ENCODE results near the gene PARP2. TPM values are rescaled to one million over a fixed set of nuclear protein-coding genes. Genes with fewer than 3 reads are reported as not detected.
"Not testable (repeated sequence)": the region's sequence is repeated elsewhere in the genome, so short reads cannot be mapped to it uniquely, and the experiment has no call there.

Gene PARP2
- polyA plus RNA-seq, 1 donor = 30.9 TPM

- peak; percentile 42 to 65 for DNase-seq
- Histone ChIP-seq H3K27me3 (ENCODE audit: control insufficient read depth, insufficient read depth, low read length) (no peaks in the 10 kb centered on the region), H3K27ac (ENCODE audit: low read length) (no peak overlapping the region), H3K4me3 (ENCODE audit: low read length) (no peak overlapping the region), H3K4me1 (ENCODE audit: control insufficient read depth, insufficient read depth, low read length) (no peaks in the 10 kb centered on the region), H3K36me3 (ENCODE audit: control insufficient read depth, insufficient read depth, low read length) (peaks cover 28% of the 10 kb centered on the region), H3K9me3 (ENCODE audit: control insufficient read depth, low read depth, low read length) (no peaks in the 10 kb centered on the region)
- WGBS (ENCODE audit: insufficient coverage, low lambda C conversion rate) = 9% methylated on average over 4 of the region's 8 CpGs
These were observed 16.2 kb upstream of the PARP2 start for GRCh38 chr14:20327005-20327869.

DNA sequence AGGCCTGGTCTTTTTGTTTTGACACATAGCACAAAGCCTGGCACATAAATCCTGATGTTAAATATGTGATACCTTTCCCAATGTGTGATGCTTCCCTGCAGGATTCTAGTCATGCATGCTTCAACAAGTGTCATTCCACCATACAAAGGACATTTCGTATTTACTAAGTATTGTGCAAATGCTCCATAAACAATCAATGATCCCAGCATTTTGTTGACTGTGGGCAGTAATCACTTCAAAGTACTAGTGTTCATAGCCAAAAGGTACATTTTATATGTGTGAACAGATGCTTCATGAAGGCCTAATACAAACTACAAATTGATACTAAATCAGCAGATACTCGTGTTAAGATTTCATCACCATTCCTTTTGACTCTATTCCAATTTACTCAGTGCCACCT lies 14.7 kb upstream of the PARP2 start:
- H3K36me3 ChIP-seq (ENCODE audit: control insufficient read depth, insufficient read depth, low read length) = peaks cover 21% of the 10 kb centered on the region
- DNase-seq = no peak
- no peak overlapping the region for H3K4me3 ChIP-seq (ENCODE audit: low read length)
- H3K9me3 ChIP-seq (ENCODE audit: control insufficient read depth, low read depth, low read length) = no peaks in the 10 kb centered on the region
- WGBS (ENCODE audit: insufficient coverage, low lambda C conversion rate) = no CpG with 5 or more reads among the region's 2 CpGs
- no peaks in the 10 kb centered on the region for H3K27me3 ChIP-seq (ENCODE audit: control insufficient read depth, insufficient read depth, low read length)
- no peak overlapping the region for H3K27ac ChIP-seq (ENCODE audit: low read length)
- no peaks in the 10 kb centered on the region for H3K4me1 ChIP-seq (ENCODE audit: control insufficient read depth, insufficient read depth, low read length)

DNA sequence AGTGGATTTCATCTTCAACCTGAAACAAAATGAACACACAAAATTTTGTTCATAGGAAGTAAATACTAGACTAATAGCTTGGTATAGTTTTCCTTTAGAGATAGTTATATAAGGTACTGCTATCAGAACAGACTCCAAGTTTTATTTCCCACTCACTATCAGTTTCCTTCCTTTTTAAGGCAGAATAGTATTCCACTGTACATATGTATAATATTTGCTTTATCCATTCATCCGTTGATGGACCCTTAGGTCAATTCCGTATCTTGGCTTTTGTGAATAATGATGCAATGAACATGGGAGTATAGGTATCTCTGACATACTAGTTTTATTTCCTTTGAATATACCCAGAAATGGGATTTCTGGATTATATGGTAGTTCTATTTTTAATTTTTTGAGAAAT lies 14.1 kb upstream of the PARP2 start:
- H3K27me3 ChIP-seq (ENCODE audit: control insufficient read depth, insufficient read depth, low read length) = no peaks in the 10 kb centered on the region
- no peak overlapping the region for H3K4me3 ChIP-seq (ENCODE audit: low read length)
- DNase-seq = no peak
- H3K4me1 ChIP-seq (ENCODE audit: control insufficient read depth, insufficient read depth, low read length) = no peaks in the 10 kb centered on the region
- WGBS (ENCODE audit: insufficient coverage, low lambda C conversion rate) = no CpG with 5 or more reads among the region's 2 CpGs
- H3K9me3 ChIP-seq (ENCODE audit: control insufficient read depth, low read depth, low read length) = no peaks in the 10 kb centered on the region
- peaks cover 18% of the 10 kb centered on the region for H3K36me3 ChIP-seq (ENCODE audit: control insufficient read depth, insufficient read depth, low read length)
- H3K27ac ChIP-seq (ENCODE audit: low read length) = no peak overlapping the region

DNA sequence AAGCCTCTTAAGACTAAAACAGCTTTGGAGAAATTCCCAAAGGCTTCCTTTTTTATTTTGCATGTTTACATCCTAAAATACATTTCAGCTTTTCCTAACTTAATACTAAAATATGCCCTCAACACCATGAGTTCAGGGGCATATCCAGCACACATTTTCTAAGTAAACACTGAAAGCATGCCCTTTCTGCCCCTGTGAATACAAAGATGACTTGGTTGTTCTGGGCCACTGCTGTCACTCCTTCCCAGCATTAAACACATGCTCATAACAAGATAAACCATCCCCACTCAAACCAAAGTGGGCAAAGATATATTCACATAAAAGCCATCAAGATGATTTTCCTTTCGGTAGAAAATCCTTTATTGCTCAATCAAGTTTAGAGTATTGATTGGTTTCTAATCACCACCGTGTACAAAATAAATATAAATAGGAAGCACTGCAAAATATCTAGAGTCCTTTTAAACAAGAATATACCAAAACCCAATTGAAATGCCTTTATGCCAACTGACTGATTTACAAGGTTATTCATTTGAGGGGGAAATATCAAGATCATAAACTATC lies 12.3 kb upstream of the PARP2 start:
- Histone ChIP-seq H3K27ac (ENCODE audit: low read length) (no peak overlapping the region), H3K27me3 (ENCODE audit: control insufficient read depth, insufficient read depth, low read length) (no peaks in the 10 kb centered on the region), H3K36me3 (ENCODE audit: control insufficient read depth, insufficient read depth, low read length) (peaks cover 9% of the 10 kb centered on the region), H3K9me3 (ENCODE audit: control insufficient read depth, low read depth, low read length) (no peaks in the 10 kb centered on the region), H3K4me1 (ENCODE audit: control insufficient read depth, insufficient read depth, low read length) (no peaks in the 10 kb centered on the region), H3K4me3 (ENCODE audit: low read length) (no peak overlapping the region)
- no CpG with 5 or more reads among the region's 2 CpGs for WGBS (ENCODE audit: insufficient coverage, low lambda C conversion rate)
- no peak for DNase-seq

DNA sequence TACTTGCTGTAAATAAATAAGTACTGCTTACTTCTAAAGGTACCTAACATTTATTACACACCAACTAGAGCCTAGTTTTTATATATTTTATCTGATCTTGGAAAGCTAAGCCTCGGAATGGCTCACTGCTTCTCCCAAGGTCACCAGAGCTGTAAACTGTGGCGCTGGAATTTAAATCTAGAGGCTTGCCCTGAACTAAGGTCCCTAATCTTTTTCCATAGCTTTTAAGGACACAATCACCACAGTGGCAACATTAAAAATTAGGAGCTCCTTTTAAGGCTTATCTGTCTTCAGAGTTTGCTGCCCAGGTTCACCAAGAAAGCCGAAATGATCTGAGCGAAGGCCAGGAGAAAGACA lies 11.0 kb upstream of the PARP2 start:
- H3K27ac ChIP-seq (ENCODE audit: low read length) = peak overlapping the region; percentile 71
- H3K4me3 ChIP-seq (ENCODE audit: low read length) = peak overlapping the region; percentile 48
- H3K27me3 ChIP-seq (ENCODE audit: control insufficient read depth, insufficient read depth, low read length) = no peaks in the 10 kb centered on the region
- no peaks in the 10 kb centered on the region for H3K4me1 ChIP-seq (ENCODE audit: control insufficient read depth, insufficient read depth, low read length)
- no CpG with 5 or more reads among the region's 4 CpGs for WGBS (ENCODE audit: insufficient coverage, low lambda C conversion rate)
- peaks cover 5% of the 10 kb centered on the region for H3K36me3 ChIP-seq (ENCODE audit: control insufficient read depth, insufficient read depth, low read length)
- peak; percentile 42 to 76 for DNase-seq
- H3K9me3 ChIP-seq (ENCODE audit: control insufficient read depth, low read depth, low read length) = no peaks in the 10 kb centered on the region

- DNase-seq = peak; percentile 83 to 89
- Histone ChIP-seq H3K4me1 (ENCODE audit: control insufficient read depth, insufficient read depth, low read length) (no peaks in the 10 kb centered on the region), H3K9me3 (ENCODE audit: control insufficient read depth, low read depth, low read length) (no peaks in the 10 kb centered on the region), H3K4me3 (ENCODE audit: low read length) (peak within 1 kb of the TSS; percentile 48), H3K27me3 (ENCODE audit: control insufficient read depth, insufficient read depth, low read length) (no peaks in the 10 kb centered on the region), H3K27ac (ENCODE audit: low read length) (peak within 1 kb of the TSS; percentile 71), H3K36me3 (ENCODE audit: control insufficient read depth, insufficient read depth, low read length) (peaks cover 5% of the 10 kb centered on the region)
- 0% methylated on average over 1 of the region's 19 CpGs for WGBS (ENCODE audit: insufficient coverage, low lambda C conversion rate)
These were observed 10.5 kb upstream of the PARP2 start, which contains the start of gene CCNB1IP1 for GRCh38 chr14:20332788-20333493. TSS of gene CCNB1IP1 (minus strand) at chr14:20333279. CDS start at chr14:20316523, 16,756 bp downstream.

- Histone ChIP-seq H3K27me3 (ENCODE audit: control insufficient read depth, insufficient read depth, low read length) (no peaks in the 10 kb centered on the region), H3K4me3 (ENCODE audit: low read length) (no peak overlapping the region), H3K9me3 (ENCODE audit: control insufficient read depth, low read depth, low read length) (no peaks in the 10 kb centered on the region), H3K36me3 (ENCODE audit: control insufficient read depth, insufficient read depth, low read length) (peaks cover 5% of the 10 kb centered on the region), H3K27ac (ENCODE audit: low read length) (peak overlapping the region; percentile 71), H3K4me1 (ENCODE audit: control insufficient read depth, insufficient read depth, low read length) (no peaks in the 10 kb centered on the region)
- DNase-seq = no peak
- WGBS (ENCODE audit: insufficient coverage, low lambda C conversion rate) = 0% methylated on average over 3 of the region's 3 CpGs
These were observed 10.0 kb upstream of the PARP2 start for GRCh38 chr14:20333494-20333841.

DNA sequence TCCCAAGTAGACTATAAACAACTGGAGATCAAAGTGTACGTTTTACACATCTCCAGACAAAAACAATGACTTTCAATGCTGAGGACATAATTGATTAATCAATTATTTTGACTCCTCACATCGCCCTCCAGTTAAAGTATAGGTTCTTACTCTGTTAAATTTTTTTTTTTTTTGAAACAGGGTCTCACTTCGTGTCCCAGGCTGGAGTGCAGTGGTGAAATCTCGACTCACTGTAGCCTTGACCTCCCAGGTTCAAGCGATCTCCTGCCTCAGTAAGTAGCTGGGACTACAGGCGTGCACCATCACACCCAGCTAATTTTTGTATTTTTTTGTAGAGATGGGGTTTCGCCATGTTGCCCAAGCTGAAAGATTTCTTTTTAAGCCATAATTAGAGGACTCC lies 9.4 kb upstream of the PARP2 start:
- H3K27me3 ChIP-seq (ENCODE audit: control insufficient read depth, insufficient read depth, low read length) = no peaks in the 10 kb centered on the region
- no peaks in the 10 kb centered on the region for H3K36me3 ChIP-seq (ENCODE audit: control insufficient read depth, insufficient read depth, low read length)
- no peak for DNase-seq
- WGBS (ENCODE audit: insufficient coverage, low lambda C conversion rate) = 50% methylated on average over 2 of the region's 7 CpGs
- no peak overlapping the region for H3K4me3 ChIP-seq (ENCODE audit: low read length)
- no peaks in the 10 kb centered on the region for H3K4me1 ChIP-seq (ENCODE audit: control insufficient read depth, insufficient read depth, low read length)
- no peak overlapping the region for H3K27ac ChIP-seq (ENCODE audit: low read length)
- no peaks in the 10 kb centered on the region for H3K9me3 ChIP-seq (ENCODE audit: control insufficient read depth, low read depth, low read length)

- not testable (repeated sequence) for H3K27me3 ChIP-seq (ENCODE audit: control insufficient read depth, insufficient read depth, low read length); H3K9me3 ChIP-seq (ENCODE audit: control insufficient read depth, low read depth, low read length); H3K4me1 ChIP-seq (ENCODE audit: control insufficient read depth, insufficient read depth, low read length); DNase-seq; H3K4me3 ChIP-seq (ENCODE audit: low read length); H3K27ac ChIP-seq (ENCODE audit: low read length)
- no CpG with 5 or more reads among the region's 4 CpGs for WGBS (ENCODE audit: insufficient coverage, low lambda C conversion rate)
- peaks cover 12% of the 10 kb centered on the region for H3K36me3 ChIP-seq (ENCODE audit: control insufficient read depth, insufficient read depth, low read length)
These were observed 2.4 kb upstream of the PARP2 start for GRCh38 chr14:20341032-20341431.

DNA sequence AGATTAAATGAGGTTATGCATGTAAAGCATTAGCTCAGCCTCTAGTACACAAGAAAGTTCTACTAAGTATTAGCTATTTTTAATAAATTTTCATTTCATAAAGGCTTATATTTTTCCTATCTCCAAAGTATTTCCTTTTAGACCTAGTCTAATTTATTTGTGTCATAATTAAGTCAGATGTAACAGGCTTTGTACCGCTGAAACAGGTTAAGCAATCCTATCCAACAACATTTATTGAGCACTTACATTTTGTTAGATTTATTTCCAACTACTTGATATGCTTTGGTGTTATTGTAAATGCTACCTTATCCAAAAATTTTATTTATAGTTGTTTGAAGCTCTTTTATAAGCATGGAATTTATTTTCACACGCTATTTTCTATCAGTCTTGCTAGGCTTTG lies 1.8 kb upstream of the PARP2 start:
- Histone ChIP-seq H3K4me1 (ENCODE audit: control insufficient read depth, insufficient read depth, low read length) (no peaks in the 10 kb centered on the region), H3K27ac (ENCODE audit: low read length) (no peak overlapping the region), H3K27me3 (ENCODE audit: control insufficient read depth, insufficient read depth, low read length) (no peaks in the 10 kb centered on the region), H3K4me3 (ENCODE audit: low read length) (peak overlapping the region; percentile 93), H3K9me3 (ENCODE audit: control insufficient read depth, low read depth, low read length) (peaks cover 4% of the 10 kb centered on the region), H3K36me3 (ENCODE audit: control insufficient read depth, insufficient read depth, low read length) (peaks cover 15% of the 10 kb centered on the region)
- WGBS (ENCODE audit: insufficient coverage, low lambda C conversion rate) = 59% methylated on average over 2 of the region's 2 CpGs
- DNase-seq = no peak

All from large intestine (tissue), 3 donors.